ENCODE data around the gene LPAR1. TPM values are rescaled to one million over a fixed set of nuclear protein-coding genes. Genes with fewer than 3 reads are reported as not detected.

Gene LPAR1
- total RNA-seq, 2 experiments from 2014 or later, result not detected

GRCh38 chr9:110950041-110950645, 88.1 kb downstream of the LPAR1 start:
- Mint-ChIP-seq H3K4me3 (no peak overlapping the region), H3K27me3 (no peaks in the 10 kb centered on the region), H3K9me3 (ENCODE audit: low read depth) (peaks cover 24% of the 10 kb centered on the region), H3K27ac (no peak overlapping the region), H3K36me3 (no peaks in the 10 kb centered on the region), H3K4me1 (no peaks in the 10 kb centered on the region)
- CTCF ChIA-PET, result no interaction called here
- DNase-seq, result no peak
- no peak for ATAC-seq

DNA sequence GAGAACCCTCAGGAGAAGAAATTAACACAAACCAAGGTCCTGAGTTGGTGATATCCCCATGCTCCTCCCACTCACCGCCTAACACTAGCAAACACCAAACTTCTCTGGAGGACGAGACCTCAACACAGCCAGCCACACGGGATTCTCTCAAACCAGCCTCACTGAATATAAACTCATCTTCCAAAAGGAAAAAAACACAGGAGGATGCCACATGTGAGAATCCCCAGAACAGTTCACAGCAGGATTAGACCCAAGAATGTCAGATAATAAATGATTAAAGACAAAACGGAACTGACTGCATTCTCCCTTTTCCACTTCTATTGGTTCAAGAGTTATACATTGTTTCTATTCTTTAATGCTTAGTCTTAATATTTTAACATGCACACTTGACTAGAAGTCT, 89.2 kb downstream of the LPAR1 start:
- CTCF ChIA-PET, result no interaction called here
- Mint-ChIP-seq H3K27me3 (no peaks in the 10 kb centered on the region), H3K27ac (no peak overlapping the region), H3K9me3 (ENCODE audit: low read depth) (peaks cover 20% of the 10 kb centered on the region), H3K36me3 (no peaks in the 10 kb centered on the region), H3K4me3 (no peak overlapping the region), H3K4me1 (no peaks in the 10 kb centered on the region)
- ATAC-seq (no peak), DNase-seq (no peak)

GRCh38 chr9:110947491-110948044, 90.7 kb downstream of the LPAR1 start:
- CTCF ChIA-PET, result no interaction called here
- Mint-ChIP-seq H3K36me3 (no peaks in the 10 kb centered on the region), H3K9me3 (ENCODE audit: low read depth) (peaks cover 15% of the 10 kb centered on the region), H3K4me3 (no peak overlapping the region), H3K27ac (no peak overlapping the region), H3K4me1 (no peaks in the 10 kb centered on the region), H3K27me3 (no peaks in the 10 kb centered on the region)
- no peak for DNase-seq
- ATAC-seq, result no peak

DNA sequence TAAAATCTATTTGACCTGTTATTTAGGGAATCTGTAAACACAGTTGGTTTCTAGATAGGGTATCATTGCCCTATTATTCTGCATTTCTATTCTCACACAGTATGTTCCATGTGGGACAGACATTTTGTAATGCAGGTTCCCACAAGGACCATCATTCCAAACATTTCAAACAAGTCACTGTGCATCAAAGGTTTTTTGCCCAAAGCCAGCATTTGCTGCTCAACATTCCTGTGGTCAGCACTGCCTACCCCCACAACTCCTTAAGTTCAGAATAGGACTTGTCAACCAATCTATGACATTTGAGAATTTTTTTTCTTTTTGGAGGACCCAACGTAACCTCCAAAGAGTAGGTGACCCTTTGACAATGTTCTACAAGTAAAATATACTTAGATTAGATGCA, 95.7 kb downstream of the LPAR1 start:
- Mint-ChIP-seq H3K27me3 (no peaks in the 10 kb centered on the region), H3K4me1 (no peaks in the 10 kb centered on the region), H3K36me3 (no peaks in the 10 kb centered on the region), H3K4me3 (no peak overlapping the region), H3K9me3 (ENCODE audit: low read depth) (peaks cover 6% of the 10 kb centered on the region), H3K27ac (no peak overlapping the region)
- DNase-seq, result no peak
- CTCF ChIA-PET, result no interaction called here
- ATAC-seq, result no peak

DNA sequence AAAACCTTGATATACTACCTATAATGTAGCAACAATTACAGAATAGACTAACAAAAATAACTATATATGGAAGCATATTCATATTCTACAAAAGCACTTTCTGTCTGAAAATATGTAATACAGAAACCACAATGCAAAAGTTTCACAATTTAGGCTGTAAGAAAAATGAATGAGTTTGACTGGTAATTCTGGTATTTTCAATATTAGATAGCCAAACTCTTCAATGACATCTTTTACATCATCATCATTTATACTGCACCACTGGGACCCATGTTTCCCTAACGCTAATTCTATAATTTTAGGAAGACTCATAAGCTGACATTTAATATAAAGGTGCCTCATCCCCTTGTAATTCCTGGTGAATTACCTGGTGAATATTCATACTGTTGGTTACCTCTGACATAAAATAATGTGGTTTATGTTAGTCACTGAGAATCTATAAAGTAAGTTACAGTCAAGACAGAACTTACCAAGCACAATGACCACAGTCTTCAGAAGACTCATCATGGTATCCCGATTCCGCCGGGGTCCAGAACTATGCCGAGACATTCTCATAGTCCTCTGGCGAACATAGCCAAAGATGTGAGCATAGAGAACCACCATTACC, 97.2 kb downstream of the LPAR1 start:
- no peak overlapping the region for H3K27ac Mint-ChIP-seq

DNA sequence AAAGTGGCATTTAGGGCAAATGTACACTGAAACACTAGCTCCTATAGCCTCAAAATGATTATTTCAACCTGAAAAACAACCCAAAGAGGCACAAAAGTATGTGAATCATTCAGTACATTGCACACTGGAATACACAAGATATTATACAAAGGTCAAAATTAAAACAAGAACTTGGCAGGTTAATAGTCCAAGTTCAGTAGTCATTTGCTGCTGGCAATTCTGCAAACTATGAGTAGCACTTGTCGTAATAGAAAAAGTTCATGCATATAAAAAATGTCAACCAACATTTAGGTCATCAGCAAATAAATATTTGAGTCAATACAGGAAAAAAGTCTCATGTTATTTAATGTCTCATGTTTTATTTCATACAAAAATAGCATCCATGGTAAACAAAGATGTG, 98.7 kb downstream of the LPAR1 start:
- H3K4me1 Mint-ChIP-seq, result no peaks in the 10 kb centered on the region
- CTCF ChIA-PET, result no interaction called here
- no peaks in the 10 kb centered on the region for H3K36me3 Mint-ChIP-seq
- H3K27ac Mint-ChIP-seq, result no peak overlapping the region
- H3K4me3 Mint-ChIP-seq, result no peak overlapping the region
- H3K9me3 Mint-ChIP-seq (ENCODE audit: low read depth), result peaks cover 3% of the 10 kb centered on the region
- no peaks in the 10 kb centered on the region for H3K27me3 Mint-ChIP-seq
- ATAC-seq (no peak), DNase-seq (no peak)

More for the DNA sequence above, 97.2 kb downstream of the LPAR1 start:
- no peak for DNase-seq
- peaks cover 6% of the 10 kb centered on the region for H3K9me3 Mint-ChIP-seq (ENCODE audit: low read depth)
- no peak for ATAC-seq
- CTCF ChIA-PET, result no interaction called here
- no peaks in the 10 kb centered on the region for H3K4me1 Mint-ChIP-seq
- H3K4me3 Mint-ChIP-seq, result no peak overlapping the region
- H3K27me3 Mint-ChIP-seq, result no peaks in the 10 kb centered on the region
- H3K36me3 Mint-ChIP-seq, result no peaks in the 10 kb centered on the region

DNA sequence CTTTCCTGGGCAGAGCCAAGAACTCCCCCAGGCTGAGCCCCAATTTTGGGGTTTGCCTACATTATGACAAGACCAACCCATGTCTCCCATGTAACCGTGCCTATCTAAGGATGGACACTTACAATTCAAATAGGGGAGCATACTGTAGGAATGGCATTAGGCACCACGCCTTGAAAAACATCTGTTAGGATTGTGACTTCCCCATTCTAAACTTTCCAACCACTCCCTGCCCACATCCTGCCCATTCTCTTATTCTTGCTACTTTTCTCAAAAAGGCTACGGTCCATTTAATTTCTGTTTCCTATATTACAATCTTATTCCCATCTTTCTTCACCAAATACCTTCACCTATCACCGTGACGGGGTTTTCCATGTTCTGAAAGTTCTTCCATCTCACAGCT, 99.2 kb downstream of the LPAR1 start:
- H3K4me3 Mint-ChIP-seq, result no peak overlapping the region
- H3K27me3 Mint-ChIP-seq, result no peaks in the 10 kb centered on the region
- H3K36me3 Mint-ChIP-seq, result no peaks in the 10 kb centered on the region
- no peak for DNase-seq
- H3K4me1 Mint-ChIP-seq, result no peaks in the 10 kb centered on the region
- no peak for ATAC-seq
- no peak overlapping the region for H3K27ac Mint-ChIP-seq
- CTCF ChIA-PET, result no interaction called here
- peaks cover 3% of the 10 kb centered on the region for H3K9me3 Mint-ChIP-seq (ENCODE audit: low read depth)

GRCh38 chr9:110938242-110938641, 100.0 kb downstream of the LPAR1 start:
- Mint-ChIP-seq H3K4me3 (no peak overlapping the region), H3K27me3 (no peaks in the 10 kb centered on the region), H3K4me1 (peaks cover 6% of the 10 kb centered on the region), H3K27ac (no peak overlapping the region), H3K36me3 (no peaks in the 10 kb centered on the region), H3K9me3 (ENCODE audit: low read depth) (peaks cover 3% of the 10 kb centered on the region)
- DNase-seq (no peak), ATAC-seq (no peak)
- CTCF ChIA-PET, result no interaction called here

DNA sequence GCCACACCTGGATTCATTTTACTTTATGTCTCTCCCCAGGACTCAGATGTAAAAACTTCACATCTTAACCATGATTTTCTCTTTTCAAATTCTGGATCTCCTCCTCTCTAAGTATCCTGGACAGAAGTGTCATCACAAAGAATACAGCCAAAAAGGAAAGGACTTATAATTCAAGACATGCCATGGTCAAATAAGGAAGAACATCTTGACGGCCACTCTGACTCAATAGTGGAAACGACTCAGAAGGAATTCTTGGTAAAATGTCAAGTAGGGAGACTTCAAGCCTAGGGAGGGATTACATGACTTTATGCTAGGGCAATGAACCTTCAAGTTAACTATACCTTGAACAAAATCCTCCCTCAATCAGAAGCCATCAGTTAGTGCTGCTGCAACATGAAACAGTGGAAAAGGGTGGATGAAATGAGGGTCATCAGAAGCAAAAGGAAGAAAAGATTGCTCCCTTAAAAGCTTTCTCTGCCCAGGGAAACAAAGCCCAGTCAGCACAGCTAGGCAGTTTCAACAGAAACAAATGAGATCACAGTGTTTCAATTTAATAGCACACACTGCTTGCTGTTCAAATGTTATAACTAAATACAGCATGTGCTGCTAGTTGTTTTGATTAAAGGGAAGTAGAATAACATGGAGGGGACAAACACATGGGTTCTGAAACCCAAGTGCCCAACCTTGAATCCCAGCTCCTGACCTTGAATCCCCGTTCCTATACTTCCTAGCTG, 101.4 kb downstream of the LPAR1 start:
- Mint-ChIP-seq H3K27ac (no peak overlapping the region), H3K36me3 (no peaks in the 10 kb centered on the region), H3K27me3 (no peaks in the 10 kb centered on the region), H3K4me1 (peaks cover 9% of the 10 kb centered on the region), H3K4me3 (no peak overlapping the region), H3K9me3 (ENCODE audit: low read depth) (peaks cover 6% of the 10 kb centered on the region)
- ATAC-seq, result no peak
- CTCF ChIA-PET, result no interaction called here
- no peak for DNase-seq

- Mint-ChIP-seq H3K9me3 (ENCODE audit: low read depth) (peaks cover 6% of the 10 kb centered on the region), H3K36me3 (no peaks in the 10 kb centered on the region), H3K4me1 (peaks cover 9% of the 10 kb centered on the region), H3K4me3 (no peak overlapping the region), H3K27ac (no peak overlapping the region), H3K27me3 (no peaks in the 10 kb centered on the region)
- CTCF ChIA-PET, result no interaction called here
- DNase-seq (no peak), ATAC-seq (no peak)
Observed at GRCh38 chr9:110936237-110936636, 102.0 kb downstream of the LPAR1 start.

DNA sequence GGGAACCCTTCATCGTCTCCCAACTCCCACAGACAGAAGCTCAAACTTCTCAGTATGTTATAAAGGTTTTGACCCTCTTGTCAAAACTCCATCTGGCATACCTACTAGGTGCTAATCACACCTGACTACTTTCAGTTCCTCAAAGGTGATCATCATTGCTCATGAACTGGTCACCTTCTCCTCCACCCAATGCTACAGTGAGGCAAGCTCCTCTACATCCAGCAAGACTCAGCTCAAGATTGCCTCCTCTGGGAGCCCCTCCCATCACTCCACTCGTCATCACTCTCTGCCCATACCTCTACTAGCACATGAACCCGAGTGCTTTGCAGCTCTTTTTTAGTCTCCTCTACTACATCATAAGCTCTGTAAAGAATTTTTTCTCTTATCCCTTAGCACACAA, 102.4 kb downstream of the LPAR1 start:
- H3K9me3 Mint-ChIP-seq (ENCODE audit: low read depth), result peaks cover 6% of the 10 kb centered on the region
- no peaks in the 10 kb centered on the region for H3K27me3 Mint-ChIP-seq
- H3K4me3 Mint-ChIP-seq, result no peak overlapping the region
- peaks cover 9% of the 10 kb centered on the region for H3K4me1 Mint-ChIP-seq
- CTCF ChIA-PET, result no interaction called here
- ATAC-seq (no peak), DNase-seq (no peak)
- no peaks in the 10 kb centered on the region for H3K36me3 Mint-ChIP-seq
- no peak overlapping the region for H3K27ac Mint-ChIP-seq

- H3K36me3 Mint-ChIP-seq, result no peaks in the 10 kb centered on the region
- DNase-seq (no peak), ATAC-seq (no peak)
- H3K4me3 Mint-ChIP-seq, result no peak overlapping the region
- no peak overlapping the region for H3K27ac Mint-ChIP-seq
- no peaks in the 10 kb centered on the region for H3K27me3 Mint-ChIP-seq
- H3K4me1 Mint-ChIP-seq, result peaks cover 9% of the 10 kb centered on the region
- peaks cover 2% of the 10 kb centered on the region for H3K9me3 Mint-ChIP-seq (ENCODE audit: low read depth)
- CTCF ChIA-PET, result no interaction called here
Observed at GRCh38 chr9:110933350-110934001, 104.8 kb downstream of the LPAR1 start.

GRCh38 chr9:110932863-110933262, 105.4 kb downstream of the LPAR1 start:
- Mint-ChIP-seq H3K27me3 (no peaks in the 10 kb centered on the region), H3K4me1 (peaks cover 9% of the 10 kb centered on the region), H3K9me3 (ENCODE audit: low read depth) (peaks cover 2% of the 10 kb centered on the region), H3K36me3 (no peaks in the 10 kb centered on the region), H3K27ac (no peak overlapping the region), H3K4me3 (no peak overlapping the region)
- CTCF ChIA-PET, result no interaction called here
- ATAC-seq (no peak), DNase-seq (no peak)

GRCh38 chr9:110928599-110928998, 109.7 kb downstream of the LPAR1 start:
- DNase-seq, result no peak
- H3K4me1 Mint-ChIP-seq, result peaks cover 7% of the 10 kb centered on the region
- no peak overlapping the region for H3K27ac Mint-ChIP-seq
- H3K9me3 Mint-ChIP-seq (ENCODE audit: low read depth), result peaks cover 2% of the 10 kb centered on the region
- H3K27me3 Mint-ChIP-seq, result no peaks in the 10 kb centered on the region
- H3K4me3 Mint-ChIP-seq, result no peak overlapping the region
- CTCF ChIA-PET, result no interaction called here
- ATAC-seq, result no peak
- no peaks in the 10 kb centered on the region for H3K36me3 Mint-ChIP-seq

All from activated CD8-positive, alpha-beta memory T cell treated with anti-CD3 and anti-CD28 coated beads, Interleukin-2, amount 10 ng/mL, durations not matched to agents 7 days and 5 days (primary cell).